Measurements from ENCODE around the gene SLC35E1.

DNA sequence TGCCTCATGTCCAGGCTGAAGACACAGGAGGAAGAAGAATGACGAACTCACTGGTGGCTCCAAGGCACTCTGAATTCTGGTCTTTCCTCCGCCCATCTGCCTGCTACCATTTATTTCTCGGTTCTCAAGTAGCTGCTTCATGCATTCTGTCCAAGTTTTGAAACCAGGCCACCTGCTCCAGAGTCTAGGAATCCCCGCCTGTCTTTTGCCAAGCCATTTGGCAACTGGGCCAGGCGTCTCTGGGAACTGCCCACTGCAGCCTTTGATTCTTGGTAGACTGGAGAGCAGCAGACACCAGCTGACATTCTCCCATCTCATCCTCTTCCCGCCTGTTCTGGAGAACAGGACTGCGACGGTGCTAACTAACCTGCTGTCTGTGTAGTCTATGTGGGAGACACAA lies 10.8 kb downstream of the SLC35E1 start:
- no peak for TF ChIP-seq CTCF (IDR thresholded peaks at IDR 0.05)
- TF ChIP-seq POLR2A (IDR thresholded peaks at IDR 0.05), result no peak

Measured in adrenal gland (tissue), 5 donors.